Kasumi-1 (cell line): ENCODE data around the gene SERPINA3.
"Not testable (repeated sequence)": the region's sequence is repeated elsewhere in the genome, so short reads cannot be mapped to it uniquely, and the experiment has no call there.

Experiments used
- DNase-seq, 2 experiments: peaks; one replicate each; lab custom pipeline; 2025; lab: John Stamatoyannopoulos, UW

The SERPINA3 gene

GRCh38 chr14:94584591-94585280 is 27.5 kb upstream of the SERPINA3 start:
- no peak for DNase-seq

DNA sequence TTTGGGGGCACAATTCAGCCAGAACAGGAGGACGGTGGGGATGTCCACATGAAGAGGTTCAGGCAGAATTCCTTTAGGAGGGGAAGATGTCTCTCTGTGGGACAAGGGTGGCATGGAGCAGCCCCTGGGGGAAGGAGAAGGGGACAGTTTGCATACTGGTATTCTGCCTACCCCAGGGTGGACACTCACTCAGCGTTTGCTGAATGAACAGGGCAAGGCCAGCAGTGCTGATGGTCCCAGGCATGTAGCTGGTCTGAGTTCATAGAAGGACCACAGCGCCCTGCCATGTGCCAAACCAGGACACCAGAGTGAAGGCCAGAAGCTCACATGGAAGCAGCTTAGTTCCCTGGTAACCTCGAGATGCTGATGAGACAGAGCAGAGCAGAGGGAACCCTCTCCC is 25.6 kb upstream of the SERPINA3 start:
- DNase-seq = no peak

DNA sequence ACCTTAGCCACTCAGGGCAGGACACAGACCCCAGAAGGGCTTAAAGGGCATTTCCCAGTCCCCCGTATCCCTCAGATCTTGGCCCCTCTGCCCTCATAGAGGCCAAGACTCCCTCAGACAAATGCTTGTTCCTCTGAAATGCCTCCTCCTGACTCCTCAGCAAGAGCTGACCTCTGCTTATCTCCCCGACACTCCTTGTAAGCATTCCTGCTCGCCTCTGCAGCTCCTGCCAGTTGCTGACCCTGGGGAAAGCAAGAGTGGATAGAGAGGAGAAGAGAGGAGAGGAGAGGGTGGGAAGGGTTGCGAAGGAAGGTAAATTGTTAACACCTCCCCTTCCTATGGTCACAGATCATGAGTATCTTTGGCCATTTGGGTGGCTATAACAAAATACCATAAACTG is 23.9 kb upstream of the SERPINA3 start:
- no peak for DNase-seq

DNA sequence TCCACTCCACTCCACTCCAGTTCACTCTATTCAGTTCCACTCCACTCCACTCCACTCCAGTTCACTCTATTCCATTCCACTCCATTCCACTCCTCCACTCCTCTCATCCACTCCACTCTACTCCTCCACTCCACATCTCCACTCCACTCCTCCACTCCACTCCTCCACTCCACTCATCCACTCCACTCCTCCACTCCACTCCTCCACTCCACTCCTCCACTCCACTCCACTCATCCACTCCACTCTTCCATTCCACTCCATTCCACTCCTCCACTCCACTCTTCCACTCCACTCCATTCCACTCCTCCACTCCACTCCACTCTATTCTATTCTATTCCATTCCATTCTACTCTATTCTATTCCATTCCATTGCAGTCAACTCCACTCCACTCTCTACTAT is 21.1 kb upstream of the SERPINA3 start:
- DNase-seq = no peak

GRCh38 chr14:94591871-94592270 is 20.3 kb upstream of the SERPINA3 start:
- no peak for DNase-seq

DNA sequence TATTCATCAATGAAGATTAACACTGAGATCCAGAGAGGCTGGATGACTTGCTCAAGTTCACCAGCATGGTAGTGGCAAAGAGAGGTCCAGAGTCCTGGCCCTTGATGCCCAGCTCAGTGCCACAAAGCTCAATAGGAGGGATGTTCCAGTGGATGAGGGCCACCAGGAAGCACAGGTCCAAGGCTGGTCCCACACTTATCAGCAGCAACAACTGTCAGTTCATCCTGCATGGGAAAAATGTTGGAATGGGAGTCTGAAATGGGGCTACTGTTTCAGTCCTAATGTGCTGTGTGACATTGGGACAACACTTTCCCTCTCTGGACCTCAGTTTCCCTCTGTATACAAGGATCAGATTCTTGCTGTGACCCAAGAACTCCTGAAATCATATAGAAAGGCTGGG is 19.7 kb upstream of the SERPINA3 start:
- DNase-seq = no peak

GRCh38 chr14:94593376-94593748 is 18.8 kb upstream of the SERPINA3 start:
- DNase-seq = no peak

GRCh38 chr14:94593749-94594431 is 18.3 kb upstream of the SERPINA3 start:
- DNase-seq = no peak

DNA sequence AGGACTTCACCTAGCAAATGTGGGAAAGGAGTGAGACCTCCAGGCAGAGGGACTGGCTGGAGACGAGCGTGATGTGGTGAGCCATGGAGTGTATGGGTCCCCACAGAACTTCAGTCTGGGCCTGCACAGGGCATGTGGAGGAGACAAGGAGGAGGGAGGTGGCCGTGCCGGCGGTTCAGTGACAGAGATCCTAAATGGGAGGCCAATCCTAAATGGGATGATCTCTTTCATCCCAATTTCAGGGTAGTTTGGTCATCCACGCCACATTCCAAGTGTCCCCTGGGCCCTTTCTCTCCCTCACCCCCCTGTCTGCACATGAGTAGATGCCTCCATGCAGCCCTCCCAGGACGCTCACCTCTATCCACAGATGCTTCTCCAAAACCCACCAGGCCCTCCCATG is 17.8 kb upstream of the SERPINA3 start:
- no peak for DNase-seq

- no peak for DNase-seq
Measured at GRCh38 chr14:94595912-94596311, 16.3 kb upstream of the SERPINA3 start.

DNA sequence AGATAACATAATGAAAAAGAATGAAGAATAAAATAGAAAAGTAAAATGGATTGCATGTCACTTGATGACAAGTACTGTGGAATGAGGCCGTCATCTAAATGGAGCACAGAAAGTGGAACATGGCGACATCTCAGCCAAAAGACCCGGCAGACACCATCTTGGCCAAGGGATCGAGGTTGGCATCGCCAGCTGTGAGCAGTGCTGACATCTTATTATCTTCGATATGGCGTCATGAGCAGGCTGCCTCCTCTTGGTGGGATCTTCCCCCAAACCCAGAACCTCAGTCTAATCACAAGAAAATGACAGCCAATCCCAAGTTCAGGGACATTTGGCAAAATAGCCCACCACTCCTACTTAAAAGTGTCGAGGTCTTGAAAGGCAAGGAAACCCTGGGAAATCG is 15.8 kb upstream of the SERPINA3 start:
- DNase-seq = no peak

- DNase-seq = no peak
Measured at GRCh38 chr14:94597788-94598187, 14.4 kb upstream of the SERPINA3 start.

DNA sequence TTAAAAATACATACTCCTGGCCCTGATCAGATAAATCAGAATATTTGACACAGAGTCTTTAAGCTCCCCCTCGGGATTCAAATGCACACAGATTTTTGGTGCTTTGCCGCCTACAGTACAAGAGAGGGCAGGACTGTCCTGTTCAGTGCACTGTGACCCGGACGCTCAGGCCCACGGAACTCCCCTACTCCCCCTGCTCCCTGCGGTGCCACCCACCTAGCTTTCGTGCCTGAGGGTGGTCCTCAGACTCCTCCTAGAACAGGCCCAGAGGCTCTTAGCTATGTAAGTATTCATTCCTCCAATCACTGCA is 13.7 kb upstream of the SERPINA3 start:
- DNase-seq = no peak

GRCh38 chr14:94598816-94599655 is 13.2 kb upstream of the SERPINA3 start:
- DNase-seq = no peak

DNA sequence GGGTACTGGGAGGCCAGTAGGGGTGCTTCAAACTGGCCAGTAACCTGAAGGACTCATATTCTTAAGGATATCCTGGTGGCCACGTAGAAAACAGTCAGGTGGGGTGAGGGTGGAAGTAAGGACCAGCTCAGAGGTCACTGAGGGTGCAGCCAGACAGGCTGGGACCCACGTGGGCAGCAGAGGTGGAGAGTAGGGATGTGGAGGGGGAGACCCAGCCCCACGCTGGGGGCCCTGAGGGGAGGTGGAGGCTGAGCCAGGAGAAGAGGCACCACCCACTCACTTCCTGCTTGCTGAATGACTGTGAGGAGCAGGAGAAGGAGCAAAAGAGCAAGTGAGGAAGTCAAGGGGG is 12.6 kb upstream of the SERPINA3 start:
- no peak for DNase-seq

GRCh38 chr14:94600148-94600545 is 12.0 kb upstream of the SERPINA3 start:
- no peak for DNase-seq

DNA sequence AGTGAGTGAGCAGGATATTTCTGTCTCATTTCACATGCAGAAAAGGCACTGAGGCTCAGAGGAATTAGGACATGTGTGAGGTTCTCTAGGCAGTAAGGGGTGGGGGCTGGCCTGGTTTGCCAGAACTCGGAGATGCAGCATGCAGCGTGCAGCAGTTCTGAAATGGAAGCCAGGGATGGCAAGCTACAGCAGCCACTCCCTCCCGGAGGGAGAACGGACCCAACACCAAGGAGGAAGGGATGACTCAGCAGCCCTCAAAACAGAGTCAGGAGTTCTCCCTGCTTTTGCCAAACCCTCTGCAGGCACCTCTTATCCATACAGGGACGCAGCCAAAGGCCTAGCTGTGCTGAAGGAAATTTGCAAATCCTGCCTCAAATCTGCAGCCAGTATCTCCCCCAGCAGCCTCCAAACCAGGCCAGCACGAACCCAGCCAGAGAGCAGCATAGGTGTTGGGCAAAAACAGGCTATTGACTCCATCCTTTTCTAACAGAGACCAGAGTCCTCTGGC is 10.3 kb upstream of the SERPINA3 start:
- no peak for DNase-seq

DNA sequence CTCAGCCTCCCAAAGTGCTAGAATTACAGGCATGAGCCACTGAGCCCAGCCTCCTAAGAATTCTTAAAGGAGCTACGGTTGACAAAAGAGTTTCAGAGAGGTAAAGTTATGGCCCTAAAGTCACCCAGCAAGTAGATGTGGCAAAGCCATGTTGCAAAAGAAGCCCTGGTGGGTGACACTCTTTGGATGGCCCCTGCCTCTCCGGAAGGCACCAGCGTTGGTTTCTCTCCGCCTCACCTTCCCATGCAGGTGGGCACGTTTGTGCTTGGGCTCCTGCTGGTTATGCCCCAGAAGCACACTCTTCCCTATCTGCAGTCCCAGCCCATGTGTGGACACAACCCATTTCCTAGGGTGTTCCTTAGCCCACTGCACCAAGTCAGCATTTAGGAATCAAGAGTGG is 9.5 kb upstream of the SERPINA3 start:
- no peak for DNase-seq

DNA sequence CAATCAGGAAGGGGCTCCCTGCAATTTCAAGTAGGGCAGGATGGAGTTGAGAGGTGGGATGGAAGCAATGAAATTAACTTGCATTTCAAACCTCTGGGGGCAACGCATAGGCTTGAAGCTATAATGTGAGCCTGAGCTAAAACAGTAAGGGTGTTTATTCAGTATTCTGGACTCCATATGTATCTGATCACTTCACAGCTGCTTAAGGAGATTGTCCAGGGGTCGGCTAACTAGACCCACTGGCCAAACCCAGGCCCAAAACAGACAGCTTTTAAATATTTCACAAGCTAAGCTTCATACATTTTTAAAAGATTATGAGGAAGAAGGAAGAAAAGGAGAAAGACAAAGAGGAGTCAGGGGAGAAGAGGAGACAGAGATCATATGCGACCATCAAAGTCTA is 6.8 kb upstream of the SERPINA3 start:
- DNase-seq = no peak

DNA sequence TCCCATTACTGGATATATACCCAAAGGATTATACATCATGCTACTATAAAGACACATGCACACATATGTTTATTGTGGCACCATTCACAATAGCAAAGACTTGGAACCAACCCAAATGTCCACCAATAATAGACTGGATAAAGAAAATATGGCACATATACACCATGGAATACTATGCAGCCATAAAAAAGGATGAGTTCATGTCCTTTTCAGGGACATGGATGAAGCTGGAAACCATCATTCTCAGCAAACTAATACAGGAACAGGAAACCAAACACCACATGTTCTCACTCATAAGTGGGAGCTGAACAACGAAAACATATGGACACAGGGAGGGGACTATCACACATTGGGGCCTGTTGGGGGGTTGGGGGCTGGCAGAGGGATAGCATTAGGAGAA is 3.2 kb upstream of the SERPINA3 start:
- not testable (repeated sequence) for DNase-seq

DNA sequence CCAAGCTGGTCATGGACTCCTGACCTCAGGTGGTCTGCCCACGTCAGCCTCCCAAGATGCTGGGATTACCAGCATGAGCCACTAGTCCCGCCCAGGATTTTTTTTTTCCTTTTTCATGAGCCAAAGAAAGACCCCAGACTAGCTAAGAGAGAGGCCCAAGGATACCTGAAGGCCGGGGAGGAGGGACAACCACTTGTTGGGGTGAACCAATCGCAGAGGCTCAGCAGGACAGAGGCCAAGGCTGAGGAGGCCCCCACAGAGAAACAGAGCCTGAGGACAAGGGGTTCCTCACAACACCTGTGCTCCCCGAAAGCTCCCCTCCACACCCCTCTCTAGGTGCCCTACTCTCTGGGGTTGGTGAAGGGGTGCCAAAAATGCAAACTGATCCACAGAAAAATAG is 1.0 kb upstream of the SERPINA3 start:
- no peak for DNase-seq

DNA sequence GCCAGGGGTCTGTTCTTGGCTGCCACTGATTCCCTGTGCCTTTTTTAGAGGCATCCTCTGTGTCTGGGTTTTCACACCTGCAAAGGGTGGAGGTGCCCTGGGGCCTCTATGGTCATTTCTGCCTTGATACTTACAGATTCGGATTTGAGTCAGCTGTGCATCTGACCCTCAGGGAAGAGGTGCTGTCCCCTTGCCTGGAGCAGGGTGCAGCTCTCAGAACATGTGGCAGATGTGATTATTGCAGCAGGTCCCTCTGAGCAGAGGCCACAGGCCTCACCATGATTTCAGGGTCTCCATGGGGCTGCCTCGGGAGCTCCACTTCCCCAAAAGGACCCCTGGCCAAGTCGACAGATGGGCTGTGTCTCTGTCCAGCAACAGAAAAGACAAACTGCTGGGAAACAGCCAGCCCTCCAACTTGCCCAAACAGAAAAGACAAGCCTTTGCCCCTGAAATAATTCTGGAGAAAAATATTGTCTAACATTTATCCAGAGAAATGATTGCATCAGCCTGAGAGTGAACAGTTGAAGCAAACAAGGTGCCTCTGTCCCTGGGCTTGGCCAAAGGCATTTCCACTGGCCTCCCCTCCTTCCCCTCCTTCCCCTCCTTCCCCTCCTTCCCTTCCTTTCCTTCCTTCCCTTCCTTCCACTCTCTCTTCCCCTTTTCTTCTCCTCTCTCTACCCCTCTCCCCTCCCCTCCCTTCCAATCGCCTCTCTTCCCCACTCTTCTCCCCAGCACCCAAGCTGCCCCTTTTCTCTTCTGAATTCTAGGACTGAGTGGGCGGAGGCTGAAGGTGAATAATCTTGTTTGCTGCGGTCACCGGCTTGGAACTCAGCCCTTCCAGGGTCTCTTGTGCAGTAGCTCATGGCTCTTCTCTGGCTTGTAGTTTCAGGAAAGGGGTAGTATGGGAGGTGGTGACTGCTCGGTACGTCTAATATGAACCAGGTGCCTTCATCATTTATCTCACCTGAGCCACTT is 676 bp downstream of the SERPINA3 start:
- DNase-seq = no peak
